ENCODE data around the gene ZFAND2B.

ZFAND2B gene, protein sequence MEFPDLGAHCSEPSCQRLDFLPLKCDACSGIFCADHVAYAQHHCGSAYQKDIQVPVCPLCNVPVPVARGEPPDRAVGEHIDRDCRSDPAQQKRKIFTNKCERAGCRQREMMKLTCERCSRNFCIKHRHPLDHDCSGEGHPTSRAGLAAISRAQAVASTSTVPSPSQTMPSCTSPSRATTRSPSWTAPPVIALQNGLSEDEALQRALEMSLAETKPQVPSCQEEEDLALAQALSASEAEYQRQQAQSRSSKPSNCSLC

DNA sequence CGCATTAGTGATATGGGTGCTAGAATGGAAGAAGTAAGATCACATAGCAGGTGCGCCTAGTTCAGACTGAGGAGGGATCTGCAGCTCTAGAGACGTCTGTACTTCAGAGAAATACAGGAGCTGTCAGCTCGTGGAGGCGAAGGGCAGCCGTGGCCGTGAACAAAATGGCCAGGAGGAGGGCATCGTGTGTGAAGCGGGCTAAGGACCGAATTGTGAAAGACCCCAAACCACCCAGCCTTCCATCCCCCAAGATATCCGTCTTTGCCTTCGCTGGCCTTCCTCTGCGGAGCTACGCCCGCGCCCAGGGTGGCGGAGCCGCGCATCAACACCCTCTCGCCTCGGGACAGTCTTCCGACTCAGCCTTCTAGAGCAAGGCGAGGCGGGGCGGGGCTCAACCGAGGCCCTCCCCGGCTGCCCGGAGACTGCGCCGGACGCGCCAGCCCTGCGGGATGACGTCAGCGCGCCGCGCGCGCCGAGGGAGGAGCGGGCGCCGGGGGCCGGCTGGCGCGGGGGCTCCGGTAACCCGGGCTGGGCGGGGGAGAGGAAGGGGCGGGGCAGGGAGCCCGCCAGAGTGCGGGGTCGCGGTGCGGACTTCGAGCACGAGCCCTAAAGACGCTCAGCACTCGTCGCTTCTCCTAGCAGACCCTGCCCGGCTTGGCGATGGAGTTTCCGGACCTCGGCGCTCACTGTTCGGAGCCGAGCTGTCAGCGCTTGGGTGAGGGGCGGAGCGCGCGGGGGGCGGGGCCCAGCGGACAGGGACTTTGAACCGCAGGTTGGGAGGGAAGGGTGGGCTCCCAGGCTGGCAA, at the start of gene ZFAND2B:
TSS of gene ZFAND2B (plus strand) at position 455 of the 806 bp plus-strand sequence. CDS start at position 661, 206 bp downstream.
- DNase-seq = peak; percentile 94

DNA sequence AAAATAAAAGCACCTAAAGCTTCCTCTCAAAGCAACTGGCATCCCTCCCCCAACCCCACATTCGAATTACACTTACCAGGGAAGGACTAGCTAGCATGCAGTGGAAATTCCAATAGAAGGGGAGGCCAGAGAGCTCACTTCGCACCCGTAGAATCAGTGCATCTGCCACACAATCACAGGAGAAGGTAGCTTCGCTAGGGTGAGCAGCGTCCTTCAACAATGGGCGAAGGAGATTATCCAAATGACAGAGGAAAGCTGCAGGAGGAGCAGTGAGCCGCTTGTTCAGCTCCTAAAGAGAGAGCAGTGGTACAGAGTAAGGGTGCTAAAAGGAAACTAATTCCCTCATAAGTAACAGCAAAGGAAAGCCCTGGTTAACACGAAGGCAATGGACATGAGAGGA, 49.2 kb upstream of the ZFAND2B start:
- DNase-seq = no peak

DNA sequence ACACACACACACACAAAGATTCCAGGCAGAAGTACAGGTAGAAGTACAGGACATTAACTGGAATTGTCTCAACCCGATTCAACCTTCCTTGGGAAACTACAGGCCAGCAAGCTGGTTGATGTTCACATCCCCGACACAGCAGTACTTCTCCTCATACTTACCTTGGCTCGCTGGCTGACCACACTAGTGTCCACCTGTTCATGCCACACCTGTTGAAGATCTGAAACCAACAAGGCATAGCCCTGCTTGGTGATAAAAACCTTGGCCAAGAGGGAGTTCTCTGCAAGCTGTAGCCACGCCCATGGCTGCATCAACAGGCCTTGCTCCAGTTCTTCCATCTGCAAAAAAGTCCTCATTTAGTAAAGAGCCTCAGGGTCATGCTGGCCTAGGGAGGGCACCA, 48.6 kb upstream of the ZFAND2B start:
- no peak for DNase-seq

DNA sequence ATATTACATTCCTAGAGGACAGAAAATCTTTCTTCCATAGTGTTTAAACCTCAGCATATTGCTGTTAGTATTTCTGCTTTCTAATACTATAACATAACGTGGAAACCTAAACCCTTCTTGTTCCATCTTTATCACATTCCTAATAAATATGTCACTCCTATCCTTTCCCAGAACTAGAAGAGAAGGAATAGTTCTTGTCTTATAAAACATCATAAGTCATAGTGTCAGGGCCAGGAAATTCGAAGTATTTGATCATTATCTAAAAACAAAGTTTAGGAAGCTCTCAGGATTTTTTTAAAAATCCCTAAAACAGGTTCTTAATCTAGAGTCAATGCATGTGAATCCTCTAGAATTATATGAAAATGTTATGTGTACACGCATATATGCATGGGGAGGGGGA, 48.0 kb upstream of the ZFAND2B start:
- no peak for DNase-seq

DNA sequence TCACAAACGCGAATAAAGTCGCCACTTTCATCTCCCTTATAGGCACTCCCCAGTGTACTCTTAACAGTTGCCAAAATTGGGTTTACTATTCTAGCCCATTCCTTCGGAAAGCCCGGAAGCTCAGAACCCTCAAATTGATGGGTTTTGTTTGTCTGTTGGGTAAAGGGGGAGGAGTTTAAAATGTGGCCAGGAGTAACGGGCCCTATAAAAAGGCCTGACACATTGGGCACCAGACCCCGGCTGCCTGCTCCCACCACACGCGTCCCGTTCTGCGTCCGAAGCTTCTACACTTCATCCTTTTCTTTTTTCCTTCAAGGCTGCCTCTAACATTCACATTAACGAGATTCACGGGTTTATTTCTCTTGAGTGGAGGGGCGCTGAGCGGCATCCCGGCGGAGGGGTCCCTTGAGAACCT, 46.8 kb upstream of the ZFAND2B start:
- no peak for DNase-seq

DNA sequence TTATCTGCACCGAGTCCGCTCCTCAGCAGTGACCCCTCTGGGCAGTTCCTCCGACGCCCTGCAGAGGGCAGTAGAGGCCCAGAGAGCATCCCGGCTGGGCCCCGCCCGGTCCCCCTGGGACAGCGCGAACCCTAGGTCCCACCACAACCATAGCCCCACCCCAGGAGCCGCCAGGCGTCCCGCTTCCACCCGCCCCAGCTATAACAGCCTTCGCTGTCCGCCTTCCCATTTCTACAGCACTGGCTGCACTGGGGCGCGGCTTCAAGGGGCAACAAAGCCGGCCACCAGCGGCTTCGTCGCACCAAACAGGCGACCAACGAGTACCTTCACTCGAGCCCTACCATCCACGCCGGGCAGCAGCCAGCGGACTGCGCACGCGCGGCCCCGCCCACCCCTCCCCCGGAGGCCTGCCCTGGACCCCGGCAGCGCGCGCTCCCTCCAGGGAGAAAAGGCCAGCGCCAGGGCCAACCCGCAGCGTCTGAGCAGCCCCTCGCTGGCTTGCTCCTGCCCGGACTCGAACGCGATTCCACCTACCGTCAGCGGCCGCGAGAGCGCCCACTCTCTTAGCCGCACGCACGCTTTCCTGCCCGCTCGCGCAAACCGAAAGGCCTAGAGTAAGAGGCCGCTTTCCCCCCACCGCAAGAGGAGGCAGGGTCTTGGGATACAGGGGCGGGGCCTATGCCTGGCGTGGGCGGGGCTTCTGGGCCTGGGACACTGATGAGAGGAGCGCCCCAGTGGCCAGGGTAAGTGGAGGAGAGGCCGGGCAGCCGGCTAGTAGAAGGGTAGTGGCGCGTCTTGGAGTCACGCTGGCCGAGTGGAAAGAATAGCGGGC, 46.2 kb upstream of the ZFAND2B start, which contains the start of gene NHEJ1:
TSS of gene NHEJ1 (minus strand) at position 630 of the 832 bp plus-strand sequence. CDS start 2,453 bp downstream, outside the sequence.
- DNase-seq = peak; percentile 95

DNA sequence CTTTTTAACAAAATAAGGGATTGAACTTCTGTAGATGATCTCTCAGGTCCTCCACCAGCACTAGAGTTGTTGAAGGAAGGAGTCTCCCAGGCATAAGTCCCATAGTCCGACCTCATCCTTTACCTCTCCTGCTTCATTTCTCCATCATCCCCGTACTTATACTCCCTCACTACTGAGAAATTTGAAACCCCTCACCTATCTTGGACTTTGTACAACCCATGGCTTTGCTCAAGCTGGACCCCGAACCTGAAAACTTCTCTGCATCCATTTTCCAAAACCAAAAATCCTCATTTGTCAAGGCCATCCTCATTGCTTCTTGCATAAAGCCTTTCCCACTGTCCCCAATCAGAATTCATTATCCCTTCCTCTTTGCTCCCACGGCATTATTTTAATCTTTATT, 45.5 kb upstream of the ZFAND2B start:
- no peak for DNase-seq

DNA sequence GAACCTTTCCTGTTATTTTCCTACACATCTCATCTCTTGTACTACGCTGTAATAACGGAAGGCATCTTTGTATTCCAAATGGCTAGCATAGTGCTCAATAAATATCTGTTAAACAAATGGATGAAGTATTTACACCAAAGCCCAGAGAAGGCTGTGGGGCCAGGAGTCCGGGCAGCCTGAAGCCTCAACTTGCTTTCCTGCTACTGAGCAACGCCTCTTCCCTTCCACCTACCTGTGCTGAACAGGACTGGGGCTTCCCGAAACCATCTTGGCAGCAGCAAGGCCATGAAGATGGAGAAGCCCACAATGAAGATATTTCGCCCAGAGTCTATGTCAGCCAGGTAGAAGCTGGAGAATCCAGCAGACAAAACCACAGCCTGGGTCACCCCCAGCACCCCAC, 43.4 kb upstream of the ZFAND2B start:
- DNase-seq = no peak

DNA sequence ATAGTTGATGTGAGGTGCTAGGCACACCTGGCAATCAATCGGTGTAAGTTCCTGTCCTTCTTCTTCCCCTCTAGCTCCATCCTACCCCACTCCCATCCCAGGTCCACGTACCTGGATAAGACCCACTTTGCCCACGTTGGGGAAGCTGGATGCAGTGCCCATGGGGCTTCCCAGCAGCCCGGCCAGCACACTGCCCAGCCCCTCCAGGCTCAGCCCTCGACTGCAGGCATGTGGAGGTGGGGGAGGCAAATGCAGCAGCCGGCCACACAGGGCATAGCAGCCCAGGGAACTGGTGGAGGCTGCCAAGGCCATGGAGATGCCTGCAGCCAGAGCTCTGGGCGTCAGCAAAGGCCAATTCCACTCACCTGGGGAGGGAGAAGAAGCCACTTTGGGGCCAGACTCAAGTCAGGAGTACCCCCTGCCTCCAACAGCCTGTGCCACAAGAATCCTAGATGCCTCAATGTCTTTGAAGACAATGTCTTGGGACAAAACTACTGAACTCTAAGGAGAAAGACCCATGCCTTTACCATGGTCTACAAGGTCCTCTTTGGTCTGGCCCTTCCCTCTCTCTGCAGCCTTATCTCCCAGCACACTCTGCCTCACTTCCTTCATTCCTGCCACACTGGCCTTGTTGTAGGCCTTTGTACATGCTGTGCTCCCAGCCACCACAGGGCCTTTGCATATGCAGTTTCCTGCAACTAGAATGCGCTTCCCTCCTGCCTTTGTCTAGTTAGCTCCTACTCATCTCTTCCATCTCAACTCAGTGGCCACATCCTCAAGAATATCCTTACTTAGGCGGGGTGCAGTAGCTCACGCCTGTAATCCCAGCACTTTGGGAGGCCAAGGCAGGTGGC, 41.3 kb upstream of the ZFAND2B start:
- DNase-seq = no peak

DNA sequence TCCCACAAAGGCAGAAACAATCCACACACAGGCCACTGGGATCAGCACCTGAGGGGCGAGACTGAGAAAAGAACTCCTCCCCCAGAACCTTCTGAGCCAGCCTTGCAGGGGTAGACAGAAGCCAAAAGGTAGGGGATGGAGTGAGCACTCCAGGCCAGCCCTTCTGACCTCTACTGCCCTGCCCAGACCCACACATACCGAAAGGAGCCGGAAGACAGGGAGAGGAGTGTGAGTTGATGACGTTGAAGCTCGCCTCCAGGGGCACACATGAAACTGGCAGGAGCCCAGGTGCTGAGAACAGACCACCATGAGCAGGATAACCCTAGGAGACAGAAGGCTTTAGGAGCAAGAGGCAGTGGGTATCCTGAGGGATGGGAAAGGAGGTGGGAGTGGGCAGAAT, 38.6 kb upstream of the ZFAND2B start:
- DNase-seq = no peak

DNA sequence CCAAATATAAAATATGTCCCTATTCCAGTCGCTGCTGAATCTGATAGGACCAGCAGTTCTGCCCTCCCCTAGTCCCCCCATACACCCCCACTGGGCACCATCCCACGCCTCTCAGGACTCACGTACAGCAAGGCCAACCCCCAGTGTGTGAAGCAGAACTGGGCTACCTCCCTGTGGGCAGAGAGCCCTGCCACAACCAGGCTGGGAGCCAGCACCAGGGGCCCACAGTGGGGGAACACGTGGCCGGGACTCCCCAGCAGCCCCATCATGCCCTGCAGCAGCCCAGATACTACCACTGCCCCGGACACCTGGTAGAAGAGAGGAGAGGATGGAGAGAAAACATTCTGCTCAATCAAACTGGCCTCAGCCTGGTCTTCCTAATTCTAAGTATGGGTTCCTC, 38.1 kb upstream of the ZFAND2B start:
- no peak for DNase-seq

DNA sequence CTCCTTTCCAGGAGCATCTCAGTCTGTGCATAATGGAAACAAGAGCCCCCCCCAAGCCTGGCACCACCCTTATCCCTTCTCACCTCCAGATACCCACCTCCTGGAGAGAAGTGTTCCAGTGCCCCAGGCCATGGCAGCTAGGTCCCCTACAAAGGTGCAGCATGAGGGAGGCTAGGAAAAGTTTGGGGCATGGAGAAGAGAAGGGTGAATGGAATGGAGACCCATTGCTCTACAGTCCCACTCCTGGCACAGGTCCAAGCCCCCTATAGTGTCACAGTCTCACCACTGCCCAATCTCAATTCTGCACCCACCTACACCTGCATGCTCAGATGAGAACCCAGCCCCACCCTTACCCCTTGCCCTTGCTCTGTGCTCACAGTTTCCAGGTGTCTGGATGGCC, 37.6 kb upstream of the ZFAND2B start:
- DNase-seq = no peak

DNA sequence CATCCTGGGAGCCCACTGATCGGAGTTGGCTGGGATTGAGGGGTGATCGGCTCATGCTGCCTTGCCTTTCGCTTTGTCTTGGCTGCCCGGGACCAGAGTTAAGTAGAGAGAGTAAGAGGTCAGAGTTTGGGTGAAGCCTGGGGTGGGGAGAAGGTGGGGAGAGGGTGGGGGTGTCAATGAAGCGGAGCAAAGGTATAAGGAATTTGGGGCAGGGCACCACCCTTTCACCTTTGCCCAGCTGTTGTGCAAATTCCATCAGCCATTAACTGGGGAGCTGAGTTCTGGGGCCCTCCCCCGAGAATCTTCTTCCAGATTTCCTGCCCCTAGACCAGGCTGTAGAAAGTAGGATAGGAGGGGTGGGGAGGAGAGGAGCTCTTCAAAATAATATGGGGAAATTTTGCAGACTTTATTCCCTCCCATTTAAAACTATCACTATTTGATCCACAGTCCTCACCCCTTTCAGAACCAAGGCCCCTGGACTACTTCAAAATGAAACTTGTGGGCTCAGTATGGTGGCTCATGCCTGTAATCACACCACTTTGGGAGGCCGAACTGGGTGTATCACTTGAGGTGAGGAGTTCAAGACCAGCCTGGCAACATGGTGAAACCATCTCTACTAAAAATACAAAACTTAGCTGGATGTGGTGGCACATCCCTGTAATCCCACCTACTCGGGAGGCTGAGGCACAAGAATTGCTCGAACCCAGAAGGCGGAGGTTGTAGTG, 36.5 kb upstream of the ZFAND2B start, which contains the start of gene SLC23A3:
TSS of gene SLC23A3 (minus strand) at position 100 of the 725 bp plus-strand sequence. CDS start at position 55, 45 bp downstream.
- no peak for DNase-seq

DNA sequence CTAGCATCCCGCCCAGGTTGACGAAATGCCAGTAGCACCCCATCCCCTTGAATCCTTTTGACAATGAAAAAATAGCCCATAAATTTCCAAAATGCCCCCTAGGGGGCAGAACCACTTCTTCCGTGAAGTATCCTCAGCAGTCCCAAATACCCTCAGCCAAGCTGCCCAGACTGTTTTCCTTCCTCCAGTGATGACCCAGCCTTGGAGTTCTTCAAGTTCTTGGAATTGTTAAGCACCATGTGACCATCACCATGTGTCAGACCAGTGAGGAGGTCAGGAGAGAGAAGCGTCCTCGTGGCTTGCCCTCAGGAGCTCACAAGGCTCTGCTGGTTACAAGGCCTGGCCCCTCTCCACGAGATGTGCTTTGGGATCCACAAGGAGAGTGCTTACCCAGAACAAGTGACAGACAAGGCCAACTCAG, 35.3 kb upstream of the ZFAND2B start:
- DNase-seq = peak; percentile 68

DNA sequence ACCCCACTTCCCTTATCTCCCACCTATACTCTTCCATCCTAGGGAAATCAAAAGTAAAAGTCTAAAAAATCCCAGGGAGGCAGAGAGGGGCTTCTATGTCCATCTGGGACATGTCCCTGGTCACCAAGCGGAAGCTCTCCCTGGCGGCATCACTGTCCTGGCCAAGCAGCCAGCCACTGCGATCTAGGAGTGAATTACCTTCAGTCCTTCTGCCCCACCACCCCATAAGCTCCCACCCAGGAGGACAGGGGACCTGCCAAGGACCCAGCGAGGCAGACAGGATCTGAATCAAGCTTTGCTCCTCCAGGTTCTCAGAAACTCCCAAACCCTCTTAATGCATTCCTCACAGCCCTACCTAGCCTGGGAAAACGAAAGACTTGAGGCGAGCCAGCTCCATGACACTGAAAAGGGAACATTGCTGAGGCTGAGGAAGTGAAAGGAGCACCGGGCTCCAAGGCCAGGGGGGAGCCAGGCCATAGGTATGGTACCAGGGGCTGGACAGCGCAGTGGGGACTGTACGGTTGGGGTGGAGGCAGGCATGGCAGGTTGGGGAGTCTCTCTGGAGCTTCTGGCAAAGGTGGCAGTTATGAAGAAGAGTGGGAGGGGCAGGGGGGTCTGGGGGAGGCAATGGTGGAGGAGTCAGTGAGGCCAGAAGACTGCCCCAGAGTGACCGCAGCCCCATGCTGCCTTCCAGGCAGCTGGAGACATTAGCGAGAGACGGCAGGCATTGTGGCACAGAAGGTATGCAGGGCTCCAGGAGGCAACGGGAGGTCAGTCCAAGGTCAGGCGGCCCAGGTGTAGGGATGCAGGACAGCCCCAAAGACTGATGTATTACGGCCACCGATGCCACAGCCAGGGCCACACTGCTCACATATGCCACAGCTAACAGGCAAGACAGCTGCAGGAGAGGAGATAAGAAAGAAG, 34.1 kb upstream of the ZFAND2B start:
- no peak for DNase-seq

DNA sequence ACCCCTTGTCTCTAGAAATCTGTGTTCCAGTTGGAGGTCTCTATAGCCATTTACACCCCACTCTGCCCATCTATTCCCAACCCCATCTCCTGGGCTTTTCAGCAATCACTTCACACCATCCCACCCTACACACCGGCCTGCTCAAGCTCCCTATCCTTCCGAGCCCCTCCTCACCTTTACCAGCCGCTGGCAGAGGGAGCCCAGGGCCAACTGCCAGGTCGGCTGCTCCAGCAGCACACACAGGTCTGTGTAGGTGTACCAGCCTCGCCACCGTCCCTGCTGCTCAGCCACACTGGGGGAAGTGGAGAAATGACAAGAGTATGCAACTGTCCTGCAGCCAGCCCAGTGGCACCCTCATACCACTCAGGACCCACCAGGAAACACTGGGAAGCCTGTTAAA, 33.4 kb upstream of the ZFAND2B start:
- no peak for DNase-seq

DNA sequence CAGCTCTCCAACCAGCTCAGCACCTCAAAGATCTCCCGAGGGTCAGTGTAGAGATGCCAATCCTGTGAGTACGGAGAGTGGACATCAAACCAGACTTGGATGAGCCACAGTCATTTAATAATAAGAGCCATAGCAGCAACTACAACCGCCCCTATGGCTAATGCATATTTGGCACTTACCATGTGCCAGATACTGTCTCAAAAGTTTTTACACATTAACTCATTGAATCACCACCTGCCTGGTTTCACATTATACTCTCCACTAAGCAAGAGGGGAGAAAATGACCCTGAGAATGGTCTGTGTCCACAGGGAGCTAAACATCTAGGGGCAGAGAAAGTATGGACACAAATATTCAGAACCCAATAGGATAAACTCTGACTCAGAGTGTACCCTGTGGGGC, 32.4 kb upstream of the ZFAND2B start:
- no peak for DNase-seq

DNA sequence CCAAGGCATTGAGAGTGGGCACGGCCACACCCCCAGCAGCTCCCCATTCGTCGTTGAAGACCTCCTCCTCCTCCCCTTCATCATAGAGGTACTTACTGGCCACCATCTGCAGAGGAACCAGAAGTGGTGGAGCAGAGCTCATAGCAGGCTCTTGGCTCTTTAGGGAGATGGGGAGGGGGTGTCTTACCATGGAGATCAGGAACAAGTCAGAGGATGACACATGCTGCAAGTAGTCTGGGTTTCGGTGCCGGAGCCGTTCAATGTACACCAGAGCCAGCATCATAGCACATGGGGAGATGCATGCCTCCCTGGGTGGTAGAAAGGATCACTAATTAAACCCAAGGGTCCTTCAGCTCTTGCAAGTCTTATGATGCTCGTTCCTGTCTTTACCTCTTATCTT, 31.8 kb upstream of the ZFAND2B start:
- no peak for DNase-seq

DNA sequence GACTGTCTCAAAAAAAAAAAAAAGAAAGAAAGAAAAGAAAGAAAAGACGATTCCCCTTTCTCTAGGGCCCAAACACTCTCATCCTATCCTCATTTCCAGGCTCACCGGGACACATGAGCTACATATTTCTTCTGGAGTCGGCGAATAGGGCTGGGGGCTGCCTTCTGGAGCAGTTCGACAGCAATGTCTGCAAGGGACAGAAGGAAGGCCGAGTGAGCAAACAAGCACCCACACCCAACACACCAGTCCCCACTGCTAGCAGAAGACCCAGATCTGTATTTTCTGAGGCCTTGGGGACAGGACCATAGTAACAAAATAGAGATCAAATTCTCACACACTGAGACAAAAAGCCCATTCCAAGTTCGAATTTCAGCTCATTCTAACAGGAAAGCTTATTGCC, 31.1 kb upstream of the ZFAND2B start:
- DNase-seq = no peak

All from CD4-positive, alpha-beta T cell treated with Interleukin-17A for 1 hour (primary cell).